ENCODE data around the gene HENMT1. TPM values are rescaled to one million over a fixed set of nuclear protein-coding genes. Genes with fewer than 3 reads are reported as not detected.

Gene HENMT1
- total RNA-seq, 1 experiment from 2014 or later, result not detected

GRCh38 chr1:108657356-108658080, 3.4 kb downstream of the HENMT1 start:
- no peak overlapping the region for H3K4me3 ChIP-seq (replicated peaks in 1 of 2; ENCODE audit: low read depth in 1 of 2, low read length in 2 of 2)
- no peaks in the 10 kb centered on the region for H3K79me2 ChIP-seq (ENCODE audit: insufficient read depth, low read length)
- H3K9me2 ChIP-seq (ENCODE audit: insufficient read depth), result no peaks in the 10 kb centered on the region
- TF ChIP-seq POLR2AphosphoS5 (IDR thresholded peaks at IDR 0.05; ENCODE audit: low read depth, low read length), result no peak
- no peak for TF ChIP-seq CBX3 (IDR thresholded peaks at IDR 0.05; ENCODE audit: low read depth)
- TF ChIP-seq, protein P1, sequence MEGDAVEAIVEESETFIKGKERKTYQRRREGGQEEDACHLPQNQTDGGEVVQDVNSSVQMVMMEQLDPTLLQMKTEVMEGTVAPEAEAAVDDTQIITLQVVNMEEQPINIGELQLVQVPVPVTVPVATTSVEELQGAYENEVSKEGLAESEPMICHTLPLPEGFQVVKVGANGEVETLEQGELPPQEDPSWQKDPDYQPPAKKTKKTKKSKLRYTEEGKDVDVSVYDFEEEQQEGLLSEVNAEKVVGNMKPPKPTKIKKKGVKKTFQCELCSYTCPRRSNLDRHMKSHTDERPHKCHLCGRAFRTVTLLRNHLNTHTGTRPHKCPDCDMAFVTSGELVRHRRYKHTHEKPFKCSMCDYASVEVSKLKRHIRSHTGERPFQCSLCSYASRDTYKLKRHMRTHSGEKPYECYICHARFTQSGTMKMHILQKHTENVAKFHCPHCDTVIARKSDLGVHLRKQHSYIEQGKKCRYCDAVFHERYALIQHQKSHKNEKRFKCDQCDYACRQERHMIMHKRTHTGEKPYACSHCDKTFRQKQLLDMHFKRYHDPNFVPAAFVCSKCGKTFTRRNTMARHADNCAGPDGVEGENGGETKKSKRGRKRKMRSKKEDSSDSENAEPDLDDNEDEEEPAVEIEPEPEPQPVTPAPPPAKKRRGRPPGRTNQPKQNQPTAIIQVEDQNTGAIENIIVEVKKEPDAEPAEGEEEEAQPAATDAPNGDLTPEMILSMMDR (IDR thresholded peaks at IDR 0.05 in 2 of 3, conservative IDR thresholded peaks at IDR 0.05 in 1 of 3; ENCODE audit: borderline replicate concordance in 1 of 3, insufficient read depth in 1 of 3, low read depth in 2 of 3, low read length in 2 of 3), result no peak
- no peak for TF ChIP-seq EGR1 (IDR thresholded peaks at IDR 0.05; ENCODE audit: low read depth)
- no peak for TF ChIP-seq POLR2A (IDR thresholded peaks at IDR 0.05; ENCODE audit: borderline replicate concordance, extremely low read depth, insufficient read depth, insufficient read length)
- TF ChIP-seq REST (IDR thresholded peaks at IDR 0.05; ENCODE audit: low read depth), result no peak
- TF ChIP-seq SRF (IDR thresholded peaks at IDR 0.05; ENCODE audit: low read depth), result no peak
- TF ChIP-seq SP1 (IDR thresholded peaks at IDR 0.05; ENCODE audit: low read depth), result no peak
- TF ChIP-seq, protein P2, sequence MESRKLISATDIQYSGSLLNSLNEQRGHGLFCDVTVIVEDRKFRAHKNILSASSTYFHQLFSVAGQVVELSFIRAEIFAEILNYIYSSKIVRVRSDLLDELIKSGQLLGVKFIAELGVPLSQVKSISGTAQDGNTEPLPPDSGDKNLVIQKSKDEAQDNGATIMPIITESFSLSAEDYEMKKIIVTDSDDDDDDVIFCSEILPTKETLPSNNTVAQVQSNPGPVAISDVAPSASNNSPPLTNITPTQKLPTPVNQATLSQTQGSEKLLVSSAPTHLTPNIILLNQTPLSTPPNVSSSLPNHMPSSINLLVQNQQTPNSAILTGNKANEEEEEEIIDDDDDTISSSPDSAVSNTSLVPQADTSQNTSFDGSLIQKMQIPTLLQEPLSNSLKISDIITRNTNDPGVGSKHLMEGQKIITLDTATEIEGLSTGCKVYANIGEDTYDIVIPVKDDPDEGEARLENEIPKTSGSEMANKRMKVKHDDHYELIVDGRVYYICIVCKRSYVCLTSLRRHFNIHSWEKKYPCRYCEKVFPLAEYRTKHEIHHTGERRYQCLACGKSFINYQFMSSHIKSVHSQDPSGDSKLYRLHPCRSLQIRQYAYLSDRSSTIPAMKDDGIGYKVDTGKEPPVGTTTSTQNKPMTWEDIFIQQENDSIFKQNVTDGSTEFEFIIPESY (IDR thresholded peaks at IDR 0.05; ENCODE audit: extremely low read depth, insufficient replicate concordance, low read length), result no peak
- no peak for TF ChIP-seq ELF1 (IDR thresholded peaks at IDR 0.05; ENCODE audit: borderline replicate concordance, low read depth)
- TF ChIP-seq JUND (IDR thresholded peaks at IDR 0.05), result no peak
- TF ChIP-seq, protein P3, sequence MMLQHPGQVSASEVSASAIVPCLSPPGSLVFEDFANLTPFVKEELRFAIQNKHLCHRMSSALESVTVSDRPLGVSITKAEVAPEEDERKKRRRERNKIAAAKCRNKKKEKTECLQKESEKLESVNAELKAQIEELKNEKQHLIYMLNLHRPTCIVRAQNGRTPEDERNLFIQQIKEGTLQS (IDR thresholded peaks at IDR 0.05), result no peak
- no peak for TF ChIP-seq RAD21 (IDR thresholded peaks at IDR 0.05; ENCODE audit: low read depth)
- no peak for TF ChIP-seq SIN3A (IDR thresholded peaks at IDR 0.05; ENCODE audit: low read depth)
- TF ChIP-seq EZH2phosphoT487 (IDR thresholded peaks at IDR 0.05; ENCODE audit: borderline replicate concordance), result no peak
- no peak for TF ChIP-seq ZFX (IDR thresholded peaks at IDR 0.05)
- H3K27me3 ChIP-seq (ENCODE audit: insufficient read depth, low read length), result 0 out of 2 replicates have a peak, but pooled peaks cover 4% of the 10 kb centered on the region
- ChIA-PET CTCF (no interaction called here), RAD21 (ENCODE audit: low non-redundant PET in 1 of 2, low total read pairs in 2 of 2, uncharacterized antibody in 2 of 2, unreplicated experiment in 2 of 2) (no interaction called here), POLR2A (no interaction called here)
- no peaks in the 10 kb centered on the region for H3K9me3 ChIP-seq (ENCODE audit: control insufficient read depth in 1 of 2, insufficient read depth in 1 of 2, low read depth in 1 of 2, low read length in 2 of 2)
- no peak for DNase-seq (ENCODE audit: low read depth, low spot score)
- no TSS peak for BruUV-seq (replicated peaks)
- H3K9ac ChIP-seq (ENCODE audit: low read length), result no peak overlapping the region
- H3K4me2 ChIP-seq (ENCODE audit: low read length), result no peak overlapping the region
- ATAC-seq, result no peak
- no peaks in the 10 kb centered on the region for H3K4me1 ChIP-seq (ENCODE audit: control insufficient read depth in 1 of 2, insufficient read depth in 2 of 2, low read length in 2 of 2)
- H3K27ac ChIP-seq (ENCODE audit: low read depth, low read length), result no peak overlapping the region
- H4K20me1 ChIP-seq (ENCODE audit: insufficient read depth), result no peaks in the 10 kb centered on the region
- intact Hi-C loops (cut with micrococcal nuclease), result no loop called here
- H2AFZ ChIP-seq (ENCODE audit: low read depth, low read length, poor library complexity, severe bottlenecking), result no peak overlapping the region
- H3K36me3 ChIP-seq (ENCODE audit: control insufficient read depth in 1 of 2, insufficient read depth in 2 of 2, low read length in 2 of 2), result no peaks in the 10 kb centered on the region
